H1 (cell line): Measurements from ENCODE around the gene KLHL8. TPM values are rescaled to one million over a fixed set of nuclear protein-coding genes. Genes with fewer than 3 reads are reported as not detected.

Experiments used
- CTCF ChIA-PET: fragments of 300-600 bp; sonication (Branson Sonifier 250); formaldehyde crosslinking; loops from one replicate; lab custom pipeline; 2021; ENCODE audit not compliant: partially characterized antibody; lab: Charles Lee
- POLR2A ChIA-PET: fragments of 300-600 bp; sonication (Branson Sonifier 250); formaldehyde crosslinking; loops from one replicate; lab custom pipeline; 2021; ENCODE audit warnings: inconsistent platforms; ENCODE audit not compliant: partially characterized antibody; lab: Charles Lee
- DNase-seq, 2 experiments: peaks; one replicate each; pipeline versions ENCODE4 v3.0.0 to v3.0.0-alpha.2; 2010 to 2022; ENCODE audit warnings: low spot score in 2 of 2, low read depth in 1 of 2, mixed read lengths in 1 of 2
- FAIRE-seq: peaks from 2 replicates; lab custom pipeline; 2011; peaks lifted over from hg19 to GRCh38; lab: Jason Lieb, UNC
- H2AFZ ChIP-seq: 2 replicates; pipeline ENCODE4 v1.8.1; 2012; ENCODE audit warnings: low read length, inconsistent platforms
- H2AK5ac ChIP-seq: 2 replicates; pipeline ENCODE4 v1.6.1; 2013; ENCODE audit warnings: low read depth, low read length
- H2BK120ac ChIP-seq: replicated peaks from 2 replicates; pipeline ENCODE3; 2013; ENCODE audit warnings: low read depth, low read length, inconsistent platforms
- H2BK12ac ChIP-seq: 2 replicates; pipeline ENCODE4 v1.6.1; 2013; ENCODE audit warnings: low read depth, low read length
- H2BK15ac ChIP-seq: 2 replicates; pipeline ENCODE4 v1.6.1; 2013; ENCODE audit warnings: low read length
- H2BK20ac ChIP-seq: 2 replicates; pipeline ENCODE4 v1.6.1; 2013; ENCODE audit warnings: low read length
- H2BK5ac ChIP-seq: 2 replicates; pipeline ENCODE4 v1.6.1; 2013; ENCODE audit warnings: low read depth, low read length
- H3K14ac ChIP-seq: 2 replicates; pipeline ENCODE4 v1.6.1; 2013; ENCODE audit warnings: inconsistent platforms; ENCODE audit not compliant: insufficient read length
- H3K18ac ChIP-seq: 2 replicates; pipeline ENCODE4 v1.6.1; 2013; ENCODE audit warnings: low read length; ENCODE audit errors: extremely low read depth
- H3K23ac ChIP-seq: 2 replicates; pipeline ENCODE4 v1.6.1; 2013; ENCODE audit warnings: inconsistent platforms; ENCODE audit not compliant: insufficient read length
- H3K23me2 ChIP-seq: 2 replicates; pipeline ENCODE4 v1.6.1; 2013; ENCODE audit warnings: low read depth, low read length
- H3K27ac ChIP-seq: 2 replicates; pipeline ENCODE4 v1.6.1; 2011; ENCODE audit warnings: low read depth, low read length, inconsistent platforms
- H3K27me3 ChIP-seq, 4 experiments: replicated peaks in 1 of 4; 1 replicate in 1 of 4; 2 replicates in 3 of 4; pipeline versions ENCODE4 v1.6.1 to v1.8.1; 2011 to 2013; ENCODE audit warnings: low read length in 3 of 4, mild to moderate bottlenecking in 3 of 4, inconsistent platforms in 2 of 4, mixed read lengths in 2 of 4, moderate library complexity in 1 of 4; ENCODE audit not compliant: control insufficient read depth in 3 of 4, insufficient read depth in 3 of 4; ENCODE audit errors: extremely low read depth in 1 of 4
- H3K36me3 ChIP-seq, 4 experiments: 2 replicates each; pipeline versions ENCODE4 v1.6.1 to v1.8.1; 2011 to 2013; ENCODE audit warnings: mild to moderate bottlenecking in 4 of 4, low read length in 3 of 4, moderate library complexity in 2 of 4, control low read depth in 1 of 4, inconsistent platforms in 1 of 4; ENCODE audit not compliant: insufficient read depth in 4 of 4, control insufficient read depth in 2 of 4
- H3K4ac ChIP-seq: replicated peaks from 2 replicates; pipeline ENCODE3; 2013; ENCODE audit warnings: low read length, low read depth, mixed read lengths, inconsistent platforms; ENCODE audit not compliant: insufficient read length
- H3K4me1 ChIP-seq, 4 experiments: replicated peaks in 1 of 4; 1 replicate in 1 of 4; 2 replicates in 3 of 4; pipeline versions ENCODE4 v1.6.1 to v1.8.1; 2011 to 2013; ENCODE audit warnings: low read length in 3 of 4, inconsistent platforms in 2 of 4, mixed read lengths in 1 of 4; ENCODE audit not compliant: insufficient read depth in 4 of 4, control insufficient read depth in 3 of 4
- H3K4me2 ChIP-seq, 2 experiments: 2 replicates each; pipeline versions ENCODE4 v1.6.1 to v1.8.1; 2011 to 2013; ENCODE audit warnings: low read depth in 2 of 2, low read length in 2 of 2, control low read depth in 1 of 2, inconsistent platforms in 1 of 2, mild to moderate bottlenecking in 1 of 2; ENCODE audit not compliant: insufficient read depth in 1 of 2
- H3K4me3 ChIP-seq, 4 experiments: fragments of 200-600, 300-600 bp in 1 of 4; sonication (generic), shearing (Covaris generic), sonication (Bioruptor Twin) in 1 of 4; 2 replicates each; pipeline versions ENCODE4 v1.5.1 to v1.8.1; 2011 to 2016; ENCODE audit warnings: low read length in 4 of 4, low read depth in 3 of 4, control low read depth in 2 of 4, inconsistent platforms in 2 of 4, mild to moderate bottlenecking in 2 of 4, mixed read lengths in 1 of 4, moderate library complexity in 1 of 4; ENCODE audit not compliant: insufficient read depth in 2 of 4; ENCODE audit errors: extremely low read depth in 1 of 4
- H3K56ac ChIP-seq: replicated peaks from 2 replicates; pipeline ENCODE3; 2013; ENCODE audit warnings: low read depth, mild to moderate bottlenecking, mixed read lengths, low read length, inconsistent platforms; ENCODE audit not compliant: insufficient read length
- H3K79me1 ChIP-seq: 2 replicates; pipeline ENCODE4 v1.6.1; 2013; ENCODE audit warnings: low read depth, low read length, control low read depth
- H3K79me2 ChIP-seq, 2 experiments: 2 replicates each; pipeline versions ENCODE4 v1.6.1 to v1.8.1; 2012 to 2013; ENCODE audit warnings: low read length in 2 of 2, mild to moderate bottlenecking in 2 of 2, inconsistent platforms in 1 of 2; ENCODE audit not compliant: insufficient read depth in 2 of 2, control insufficient read depth in 1 of 2
- H3K9ac ChIP-seq, 4 experiments: replicated peaks in 1 of 4; 1 replicate in 1 of 4; 2 replicates in 3 of 4; pipeline versions ENCODE4 v1.6.1 to v1.8.1; 2011 to 2013; ENCODE audit warnings: low read depth in 3 of 4, low read length in 3 of 4, control low read depth in 2 of 4, mild to moderate bottlenecking in 2 of 4, moderate library complexity in 2 of 4, inconsistent platforms in 1 of 4; ENCODE audit errors: extremely low read depth in 1 of 4
- H3K9me3 ChIP-seq, 2 experiments: 2 replicates each; pipeline versions ENCODE4 v1.6.1 to v1.8.1; 2012 to 2013; ENCODE audit warnings: mild to moderate bottlenecking in 2 of 2, moderate library complexity in 2 of 2, control low read depth in 1 of 2, inconsistent platforms in 1 of 2, low read depth in 1 of 2, low read length in 1 of 2, mixed read lengths in 1 of 2; ENCODE audit not compliant: insufficient read depth in 2 of 2
- H4K20me1 ChIP-seq, 2 experiments: replicated peaks in 1 of 2; 2 replicates each; pipeline versions ENCODE3 to v1.8.1; 2011 to 2013; ENCODE audit warnings: inconsistent platforms in 2 of 2, low read length in 2 of 2, mild to moderate bottlenecking in 1 of 2; ENCODE audit not compliant: insufficient read depth in 2 of 2, control insufficient read depth in 1 of 2
- H4K5ac ChIP-seq: 2 replicates; pipeline ENCODE4 v1.6.1; 2013; ENCODE audit warnings: low read length, low read depth, mixed read lengths, inconsistent platforms; ENCODE audit not compliant: insufficient read length
- H4K8ac ChIP-seq: 2 replicates; pipeline ENCODE4 v1.8.0; 2013; ENCODE audit warnings: mild to moderate bottlenecking, moderate library complexity, low read length, inconsistent platforms; ENCODE audit not compliant: insufficient read depth; ENCODE audit errors: extremely low read depth
- H4K91ac ChIP-seq: replicated peaks from 2 replicates; pipeline ENCODE3; 2013; ENCODE audit warnings: low read length, mixed read lengths, inconsistent platforms; ENCODE audit not compliant: insufficient read length
- CBX5 ChIP-seq: fragments of 300-800, 300-1000 bp; sonication (generic); IDR thresholded peaks from 2 replicates; pipeline ENCODE4 v1.7.1; 2016; ENCODE audit warnings: antibody characterized with exemption, low read length, low read depth
- CEBPB ChIP-seq: IDR thresholded peaks from 2 replicates; pipeline ENCODE4 v1.6.1; 2012; ENCODE audit warnings: low read depth, low read length
- HDAC6 ChIP-seq: IDR thresholded peaks from one replicate; pipeline ENCODE4 v1.7.1; 2012; ENCODE audit warnings: low read depth, mild to moderate bottlenecking, inconsistent platforms, low read length, moderate library complexity
- MAFK ChIP-seq: IDR thresholded peaks from 2 replicates; pipeline ENCODE4 v1.6.1; 2012; ENCODE audit warnings: low read depth, mild to moderate bottlenecking, improper control_type of control experiment, low read length
- SP4 ChIP-seq: IDR thresholded peaks from 2 replicates; pipeline ENCODE4 v1.6.1; 2012; ENCODE audit warnings: low read length, inconsistent platforms
- YY1 ChIP-seq: IDR thresholded peaks from 2 replicates; pipeline ENCODE4 v1.6.1; 2011; ENCODE audit warnings: low read depth, mild to moderate bottlenecking, low read length
- WGBS, 2 experiments: shearing (Covaris generic) in 1 of 2; methylation state at CpG; one replicate each; pipeline versions ENCODE4 v1.1.6 to v1.1.7; 2013 to 2015; ENCODE audit warnings: low lambda C conversion rate in 2 of 2, mixed read lengths in 2 of 2, inconsistent platforms in 1 of 2, low coverage in 1 of 2, missing lambda C conversion rate in 1 of 2; ENCODE audit not compliant: insufficient replicate concordance in 2 of 2, insufficient coverage in 1 of 2, insufficient read length in 1 of 2; ENCODE audit errors: extremely low coverage in 1 of 2, missing lambda C conversion rate in 1 of 2; 5-methylcytosine and 5-hydroxymethylcytosine counted together
- polyA plus RNA-seq, 7 experiments: library from polyadenylated mRNA; depleted of rRNA in 3 of 7; stranded (reverse) in 5 of 7; unstranded in 2 of 7; fragments of >200 nt in 5 of 7; fragments of 200-250 nt in 2 of 7; gene quantifications; 1 replicate in 5 of 7; 2 replicates in 1 of 7; 4 replicates in 1 of 7; pipeline versions ENCODE4 v1.2.1 to v1.2.3, GENCODE V29; 2011 to 2013; ENCODE audit warnings: missing spikeins in 2 of 7, mixed read lengths in 2 of 7
- total RNA-seq: library from RNA; stranded (reverse); fragmentation: NEBNext Ultra II Directional; extraction: Animal tissue kit (Norgen Biotek cat#: 25700); gene quantifications from 2 replicates; pipeline ENCODE4 v1.2.1, GENCODE V29; 2021

The KLHL8 gene
- total and polyA plus RNA-seq, 2 of the 8 experiments (the other 6 are each of a cell fraction or from before 2014, with no cell fraction given) = 0.94 to 8.1 TPM

- Histone ChIP-seq H3K36me3 (no peaks in the 10 kb centered on the region), H3K4me3 (no peak overlapping the region), H2BK15ac (no peak overlapping the region), H3K27me3 (no peaks in the 10 kb centered on the region), H2AK5ac (no peak overlapping the region), H4K91ac (no peak overlapping the region), H3K4me2 (no peak overlapping the region), H2BK5ac (no peak overlapping the region), H2BK20ac (no peak overlapping the region), H3K9ac (no peak overlapping the region), H3K79me2 (no peaks in the 10 kb centered on the region), H2BK120ac (no peak overlapping the region), H3K79me1 (no peaks in the 10 kb centered on the region), H3K4ac (no peak overlapping the region), H2BK12ac (no peak overlapping the region), H3K23me2 (no peaks in the 10 kb centered on the region), H4K5ac (no peak overlapping the region), H3K27ac (no peak overlapping the region), H3K14ac (no peak overlapping the region), H3K9me3 (no peaks in the 10 kb centered on the region), H3K56ac (no peak overlapping the region), H4K20me1 (no peaks in the 10 kb centered on the region)
- DNase-seq (no peak), FAIRE-seq (no peak)
- ChIA-PET POLR2A (interaction anchor here (1.0 to 1.6 kb wide), 2 partner anchors 11 to 36 kb away, joined by 3 read pairs; no protein-coding TSS in a partner anchor), CTCF (interaction anchor here (0.9 to 1.4 kb wide), 3 partner anchors 33 to 235 kb away, joined by 3 to 4 read pairs (median 3); no protein-coding TSS in a partner anchor)
- 94% methylated on average over 5 of the region's 5 CpGs; no CpG with 5 or more reads in 1 of the 2 experiments for WGBS, 2 experiments
- TF ChIP-seq YY1 = no peak
- TF ChIP-seq SP4 = no peak
- TF ChIP-seq CEBPB = peak; percentile 34; the same call in 1 of the 2 replicates
- TF ChIP-seq HDAC6 = no peak
- TF ChIP-seq CBX5 = no peak
- no peak for TF ChIP-seq MAFK
- TF ChIP-seq, all 59 proteins: peak for 1
- Histone ChIP-seq H3K4me1 (no peaks in the 10 kb centered on the region), H2AFZ (no peak overlapping the region), H4K8ac (no peak overlapping the region), H3K18ac (no peak overlapping the region), H3K23ac (no peak overlapping the region)
Observed at GRCh38 chr4:87185146-87185870, 35.1 kb downstream of the KLHL8 start.
